K562 (cell line): Measurements from ENCODE around the gene TULP4. TPM values are rescaled to one million over a fixed set of nuclear protein-coding genes. Genes with fewer than 3 reads are reported as not detected.
A peak's percentile ranks its signal among the peaks of the same experiment; 100 is the strongest.

Experiments
- ATAC-seq: fragments of 200-7000 bp; cut with Tn5 transposase; 3 replicates; pipeline ENCODE4 v1.9.1; 2020; ENCODE audit warnings: moderate library complexity
- BruUV-seq: library from RNA; stranded (reverse); fragments of 400-500 nt; replicated peaks from 2 replicates; lab custom pipeline; 2021; lab: Mats Ljungman, UMichigan
- CTCF ChIA-PET: fragments of 300-600 bp; formaldehyde crosslinking; extraction: SDS; loops from one replicate; lab custom pipeline; 2021; ENCODE audit warnings: low intra/inter-chr PET ratio; lab: Yijun Ruan, JAX
- POLR2A ChIA-PET: fragments of 300-600, 350-650 bp; sonication (Branson Sonifier 250); formaldehyde crosslinking; extraction: SDS; loops from one replicate; lab custom pipeline; 2021; ENCODE audit warnings: antibody characterized with exemption, inconsistent platforms; lab: Yijun Ruan, JAX
- DNase-seq, 4 experiments: peaks; one replicate each; pipeline versions ENCODE4 v3.0.0 to v3.0.0-alpha.2; 2011 to 2018; ENCODE audit warnings: low spot score in 3 of 4, mixed read lengths in 3 of 4; ENCODE audit errors: extremely low read depth in 1 of 4
- FAIRE-seq: peaks from 2 replicates; lab custom pipeline; 2011; peaks lifted over from hg19 to GRCh38; lab: Jason Lieb, UNC
- H2AFZ ChIP-seq: 2 replicates; pipeline ENCODE4 v1.6.0; 2011; ENCODE audit warnings: low read depth, low read length, control low read depth, inconsistent platforms
- H3K27ac ChIP-seq: fragments of 200-600 bp; 3 replicates; pipeline ENCODE4 v1.8.0; 2011; ENCODE audit warnings: low read depth, mild to moderate bottlenecking, control low read depth, inconsistent platforms, low read length, moderate library complexity, mixed read lengths; ENCODE audit errors: extremely low read depth
- H3K27me3 ChIP-seq, 2 experiments: fragments of 300-600 bp in 1 of 2; 2 replicates in 1 of 2; 3 replicates in 1 of 2; pipeline versions ENCODE4 v1.6.0 to v1.8.0; 2011; ENCODE audit warnings: inconsistent platforms in 2 of 2, low read length in 2 of 2, mild to moderate bottlenecking in 1 of 2, mixed read lengths in 1 of 2, moderate library complexity in 1 of 2; ENCODE audit not compliant: control insufficient read depth in 2 of 2, insufficient read depth in 2 of 2
- H3K36me3 ChIP-seq: fragments of 300-600 bp; 3 replicates; pipeline ENCODE4 v1.8.0; 2011; ENCODE audit warnings: mild to moderate bottlenecking, low read length, inconsistent platforms; ENCODE audit not compliant: control insufficient read depth, insufficient read depth
- H3K4me1 ChIP-seq, 2 experiments: fragments of 200-600 bp in 1 of 2; replicated peaks in 1 of 2; 2 replicates in 1 of 2; 3 replicates in 1 of 2; pipeline versions ENCODE4 v1.5.1 to v1.8.0; 2011; ENCODE audit warnings: inconsistent platforms in 2 of 2, low read length in 2 of 2, mild to moderate bottlenecking in 1 of 2, mixed read lengths in 1 of 2, moderate library complexity in 1 of 2; ENCODE audit not compliant: control insufficient read depth in 2 of 2, insufficient read depth in 2 of 2
- H3K4me2 ChIP-seq: 2 replicates; pipeline ENCODE4 v1.6.1; 2011; ENCODE audit warnings: low read length, control low read depth, inconsistent platforms, mixed read lengths; ENCODE audit not compliant: insufficient read depth
- H3K4me3 ChIP-seq: fragments of 200-600 bp; sonication (generic), shearing (Covaris generic); 2 replicates; pipeline ENCODE4 v1.5.1; 2016; ENCODE audit warnings: control low read depth, inconsistent platforms
- H3K79me2 ChIP-seq: fragments of 200-600 bp; 3 replicates; pipeline ENCODE4 v1.8.0; 2011; ENCODE audit warnings: low read length, inconsistent platforms; ENCODE audit not compliant: control insufficient read depth, insufficient read depth
- H3K9ac ChIP-seq, 2 experiments: 2 replicates each; pipeline versions ENCODE4 v1.6.0 to v1.6.1; 2011; ENCODE audit warnings: low read depth in 2 of 2, low read length in 2 of 2, control low read depth in 1 of 2, inconsistent platforms in 1 of 2, mild to moderate bottlenecking in 1 of 2, mixed read lengths in 1 of 2; ENCODE audit not compliant: insufficient read depth in 1 of 2
- H3K9me1 ChIP-seq: one replicate; pipeline ENCODE4 v1.6.0; 2011; ENCODE audit warnings: inconsistent platforms, mild to moderate bottlenecking, low read length, moderate library complexity; ENCODE audit not compliant: control insufficient read depth, insufficient read depth
- H3K9me3 ChIP-seq: replicated peaks from 2 replicates; pipeline ENCODE4 v1.5.1; 2011; ENCODE audit warnings: low read depth, low read length, inconsistent platforms; ENCODE audit not compliant: control insufficient read depth, insufficient read depth
- H4K20me1 ChIP-seq: replicated peaks from 2 replicates; pipeline ENCODE4 v1.6.1; 2011; ENCODE audit warnings: low read length, inconsistent platforms, mixed read lengths; ENCODE audit not compliant: control insufficient read depth, insufficient read depth
- ATF2 ChIP-seq: sonication (generic); formaldehyde crosslinking; IDR thresholded peaks from 2 replicates; pipeline ENCODE4 v1.8.1; 2022; ENCODE audit warnings: missing genetic modification reagents
- DACH1 ChIP-seq: fragments of 450-650 bp; IDR thresholded peaks from 2 replicates; pipeline ENCODE4 v1.6.1; 2018; ENCODE audit not compliant: partially characterized antibody
- EHMT2 ChIP-seq: fragments of 450-650 bp; IDR thresholded peaks from 2 replicates; pipeline ENCODE4 v1.6.1; 2018; ENCODE audit warnings: antibody characterized with exemption
- ELF1 ChIP-seq: fragments of 200-800 bp; sonication (Bioruptor generic); IDR thresholded peaks from 2 replicates; pipeline ENCODE4 v1.6.1; 2016; ENCODE audit warnings: missing genetic modification characterization, missing compliant biosample characterization
- FOXA3 ChIP-seq, 2 experiments: fragments of 450-650 bp in 1 of 2; sonication (generic) in 1 of 2; formaldehyde crosslinking; IDR thresholded peaks in 1 of 2; conservative IDR thresholded peaks in 1 of 2; 2 replicates each; pipeline versions ENCODE4 v1.4.0 to v1.8.0; 2020 to 2022; ENCODE audit warnings: mild to moderate bottlenecking in 2 of 2, missing genetic modification reagents in 1 of 2
- PHF8 ChIP-seq: fragments of 200-600 bp; sonication (generic); IDR thresholded peaks from 2 replicates; pipeline ENCODE4 v1.6.1; 2012; ENCODE audit warnings: mixed run types, mild to moderate bottlenecking, inconsistent platforms, low read length, moderate library complexity, borderline replicate concordance
- PTTG1 ChIP-seq: fragments of 450-650 bp; IDR thresholded peaks from 2 replicates; pipeline ENCODE4 v1.6.1; 2016; ENCODE audit warnings: low read depth, mild to moderate bottlenecking, missing genetic modification characterization, missing compliant biosample characterization
- WGBS: fragments of 100-300 bp; shearing (Covaris generic); methylation state at CpG from one replicate; pipeline ENCODE4 v1.1.6; 2016; ENCODE audit warnings: low coverage, mixed read lengths; ENCODE audit not compliant: insufficient coverage; ENCODE audit errors: missing lambda C conversion rate; 5-methylcytosine and 5-hydroxymethylcytosine counted together
- in situ Hi-C: fragments of 300-500 bp; cut with MboI; formaldehyde crosslinking; loops from 4 replicates; pipeline ENCODE4 v1.15.0; 2018; ENCODE audit warnings: inconsistent platforms, mixed read lengths
- intact Hi-C: fragments of 100-400 bp; cut with micrococcal nuclease; formaldehyde crosslinking; loops from 2 replicates; pipeline ENCODE4 v1.14.2; 2022
- polyA plus RNA-seq, 8 experiments: library from polyadenylated mRNA; depleted of rRNA in 4 of 8; stranded (reverse) in 5 of 8; unstranded in 3 of 8; fragments of >200 nt; fragmentation: Nextera tagmentation in 2 of 8; fragmentation: Illumina TruSeq in 1 of 8; extraction: Ambion mirVana in 2 of 8; extraction: Trizol in 1 of 8; gene quantifications; 2 replicates each; pipeline versions ENCODE4 v1.2.1 to v1.2.3, GENCODE V29; 2011 to 2014; ENCODE audit warnings: inconsistent platforms in 1 of 8, missing spikeins in 1 of 8
- total RNA-seq, 7 experiments: library from RNA; depleted of rRNA in 6 of 7; stranded (reverse); fragments of >200 nt in 6 of 7; fragmentation: Illumina TruSeq in 2 of 7; extraction: Trizol in 2 of 7; gene quantifications; 2 replicates each; pipeline versions ENCODE4 v1.2.1 to v1.2.3, GENCODE V29; 2011 to 2021; ENCODE audit warnings: low replicate concordance in 1 of 7
- TF ChIP-seq, protein P1 (sequence below): sonication (generic); formaldehyde crosslinking; IDR thresholded peaks from 2 replicates; pipeline ENCODE4 v1.8.1; 2023; ENCODE audit warnings: mild to moderate bottlenecking, missing genetic modification reagents, moderate library complexity
- TF ChIP-seq, protein P2 (sequence below), 2 experiments: IDR thresholded peaks in 1 of 2; conservative IDR thresholded peaks in 1 of 2; 2 replicates each; pipeline ENCODE4 v1.6.1; 2016; ENCODE audit warnings: low read depth in 2 of 2, mild to moderate bottlenecking in 1 of 2, missing compliant biosample characterization in 1 of 2, missing genetic modification characterization in 1 of 2, moderate library complexity in 1 of 2

TULP4 gene
- total and polyA plus RNA-seq, 9 of the 15 experiments (the other 6 are each of a cell fraction or from before 2014, with no cell fraction given), result 1.2 to 50.4 (median 11.0) TPM

- intact Hi-C loops, result no loop called here
- CTCF ChIA-PET, result no interaction called here
- no peak for TF ChIP-seq PTTG1
- peak; percentile 67; the same call in 1 of the 2 replicates for TF ChIP-seq EHMT2
- no peak for TF ChIP-seq ATF2 (CRISPR knock-in tag)
- TF ChIP-seq, protein P1, sequence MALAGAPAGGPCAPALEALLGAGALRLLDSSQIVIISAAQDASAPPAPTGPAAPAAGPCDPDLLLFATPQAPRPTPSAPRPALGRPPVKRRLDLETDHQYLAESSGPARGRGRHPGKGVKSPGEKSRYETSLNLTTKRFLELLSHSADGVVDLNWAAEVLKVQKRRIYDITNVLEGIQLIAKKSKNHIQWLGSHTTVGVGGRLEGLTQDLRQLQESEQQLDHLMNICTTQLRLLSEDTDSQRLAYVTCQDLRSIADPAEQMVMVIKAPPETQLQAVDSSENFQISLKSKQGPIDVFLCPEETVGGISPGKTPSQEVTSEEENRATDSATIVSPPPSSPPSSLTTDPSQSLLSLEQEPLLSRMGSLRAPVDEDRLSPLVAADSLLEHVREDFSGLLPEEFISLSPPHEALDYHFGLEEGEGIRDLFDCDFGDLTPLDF, result no peak
- no peak for TF ChIP-seq ELF1 (tag)
- no peak for TF ChIP-seq PHF8
- TF ChIP-seq FOXA3 (CRISPR knock-in tag; conservative IDR thresholded peaks at IDR 0.05 in 1 of 2, IDR thresholded peaks at IDR 0.05 in 1 of 2), result no peak
- TF ChIP-seq, protein P2, sequence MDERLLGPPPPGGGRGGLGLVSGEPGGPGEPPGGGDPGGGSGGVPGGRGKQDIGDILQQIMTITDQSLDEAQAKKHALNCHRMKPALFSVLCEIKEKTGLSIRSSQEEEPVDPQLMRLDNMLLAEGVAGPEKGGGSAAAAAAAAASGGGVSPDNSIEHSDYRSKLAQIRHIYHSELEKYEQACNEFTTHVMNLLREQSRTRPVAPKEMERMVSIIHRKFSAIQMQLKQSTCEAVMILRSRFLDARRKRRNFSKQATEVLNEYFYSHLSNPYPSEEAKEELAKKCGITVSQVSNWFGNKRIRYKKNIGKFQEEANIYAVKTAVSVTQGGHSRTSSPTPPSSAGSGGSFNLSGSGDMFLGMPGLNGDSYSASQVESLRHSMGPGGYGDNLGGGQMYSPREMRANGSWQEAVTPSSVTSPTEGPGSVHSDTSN (CRISPR knock-in tag; IDR thresholded peaks at IDR 0.05; ENCODE audit: low read depth), result no peak
- TF ChIP-seq, protein P2 (tag; conservative IDR thresholded peaks at IDR 0.05; ENCODE audit: low read depth), result peak; percentile 83
- no peak for TF ChIP-seq DACH1
Observed at GRCh38 chr6:158552055-158552795, 240.0 kb downstream of the TULP4 start.

More at GRCh38 chr6:158552055-158552795, 240.0 kb downstream of the TULP4 start:
- no peaks in the 10 kb centered on the region for H3K9me3 ChIP-seq
- no peaks in the 10 kb centered on the region for H4K20me1 ChIP-seq
- H3K9me1 ChIP-seq, result no peaks in the 10 kb centered on the region
- 11% methylated on average over 6 of the region's 6 CpGs for WGBS
- POLR2A ChIA-PET, result interaction anchor here (0.6 to 4.4 kb wide), 9 partner anchors 8 to 108 kb away, joined by 3 to 14 read pairs (median 6); no protein-coding TSS in a partner anchor
- peak overlapping the region; percentile 46 for H2AFZ ChIP-seq
- no TSS peak for BruUV-seq
- H3K9ac ChIP-seq, result no peak overlapping the region
- in situ Hi-C loops, result no loop called here
- peaks cover 5 to 13% of the 10 kb centered on the region in 2 experiments for H3K4me1 ChIP-seq
- DNase-seq (peak in 2 of 4 experiments; percentile 71 to 75), ATAC-seq (peak; percentile 89), FAIRE-seq (peak; percentile 87)
- no peak overlapping the region for H3K27ac ChIP-seq
- H3K79me2 ChIP-seq, result no peaks in the 10 kb centered on the region
- no peaks in the 10 kb centered on the region for H3K36me3 ChIP-seq
- H3K4me3 ChIP-seq, result no peak overlapping the region
- H3K4me2 ChIP-seq, result peak overlapping the region; percentile 27; the same call in 1 of the 2 replicates
- H3K27me3 ChIP-seq, result no peaks in the 10 kb centered on the region; a peak in 1 of 5 replicates
